Measurements from ENCODE around the gene ATP6V1G2. TPM values are rescaled to one million over a fixed set of nuclear protein-coding genes. Genes with fewer than 3 reads are reported as not detected.

ATP6V1G2 gene
- total and polyA plus RNA-seq, 2 of the 4 experiments (the other 2 are of a cell fraction): 1.4 to 6.5 TPM

DNA sequence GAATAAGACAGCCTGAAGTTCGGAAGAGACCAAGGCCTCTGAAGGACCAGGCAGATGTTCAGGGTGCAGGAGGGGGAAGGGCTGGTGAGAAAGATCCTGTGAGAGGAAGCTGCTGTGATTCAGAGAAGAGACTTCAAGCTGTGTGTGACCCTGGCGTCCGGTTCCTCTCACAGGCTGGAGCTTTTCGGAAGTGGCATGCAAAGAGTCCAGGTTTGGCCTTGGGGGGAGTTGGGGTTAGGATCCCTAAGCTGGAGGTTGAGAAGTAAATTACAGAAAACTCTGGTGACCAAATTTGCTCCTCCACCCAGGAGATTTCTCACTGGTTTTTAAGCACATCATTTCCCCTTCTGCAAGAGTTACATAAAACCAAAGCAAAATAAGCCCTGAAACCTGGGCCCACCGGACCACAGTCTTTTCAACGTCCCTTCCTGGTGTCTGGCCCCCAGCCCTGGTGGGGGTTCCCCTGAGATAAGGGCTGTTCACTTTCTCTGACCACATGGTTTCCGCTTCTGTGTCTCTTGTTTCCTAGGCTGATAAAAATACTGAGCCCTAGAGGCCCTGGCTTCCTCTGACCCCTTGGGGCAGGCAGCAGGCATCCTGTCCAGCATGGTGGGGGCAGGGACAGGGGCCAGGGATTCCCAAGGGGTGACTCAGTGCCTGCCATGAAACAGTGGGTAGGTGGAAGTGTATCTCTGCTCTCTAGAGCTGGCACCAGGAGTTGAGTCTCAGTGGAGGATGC, 13.7 kb upstream of the ATP6V1G2 start:
- Histone ChIP-seq H2AK5ac (ENCODE audit: low read depth, low read length) (peak overlapping the region; percentile 78; the same call in 1 of the 2 replicates), H3K27me3 (ENCODE audit: control insufficient read depth, insufficient read depth, low read length) (no peaks in the 10 kb centered on the region), H2AK9ac (replicated peaks; ENCODE audit: low read depth, low read length, poor library complexity) (peak overlapping the region; percentile 80), H3K4ac (ENCODE audit: low read depth, low read length) (peak overlapping the region; percentile 66), H2BK120ac (ENCODE audit: low read depth, low read length) (peak overlapping the region; percentile 72), H4K8ac (ENCODE audit: low read depth in 2 of 2, low read length in 2 of 2) (peak overlapping the region in 1 of 2 experiments; percentile 57; a peak in 3 of 4 replicates), H3K56ac (ENCODE audit: extremely low read depth, insufficient read depth, low read length) (peak overlapping the region; percentile 39; the same call in 1 of the 2 replicates), H4K5ac (ENCODE audit: low read depth, low read length) (no peak overlapping the region), H2BK5ac (ENCODE audit: low read depth, low read length, poor library complexity, severe bottlenecking) (peak overlapping the region; percentile 46), H2BK15ac (ENCODE audit: low read depth, low read length) (peak overlapping the region; percentile 21; the same call in 1 of the 3 replicates), H2BK20ac (ENCODE audit: low read depth, low read length) (peak overlapping the region; percentile 20), H3K9me3 (ENCODE audit: control insufficient read depth, insufficient read depth, low read length) (no peaks in the 10 kb centered on the region), H3K27ac (ENCODE audit: insufficient read depth, low read length) (peak overlapping the region; percentile 22), H3K9me1 (ENCODE audit: insufficient read depth, low read length) (peaks cover 19% of the 10 kb centered on the region; the same call in 1 of the 2 replicates), H3K9ac (ENCODE audit: low read depth, low read length) (no peak overlapping the region), H4K91ac (ENCODE audit: insufficient read depth, low read depth, low read length) (peak overlapping the region; percentile 52), H2AFZ (replicated peaks; ENCODE audit: low read length, poor library complexity) (peak overlapping the region; percentile 61), H3K4me1 (ENCODE audit: control insufficient read depth, insufficient read depth, low read length) (peaks cover 18% of the 10 kb centered on the region), H3K4me2 (ENCODE audit: low read depth, low read length) (peak overlapping the region; percentile 27; the same call in 1 of the 2 replicates), H3K79me1 (ENCODE audit: low read depth in 1 of 2, low read length in 2 of 2) (peaks cover 9 to 20% of the 10 kb centered on the region in 2 experiments; a peak in 3 of 4 replicates), H3K23ac (ENCODE audit: low read depth, low read length) (peak overlapping the region; percentile 59; the same call in 1 of the 2 replicates), H3K14ac (replicated peaks; ENCODE audit: low read depth, low read length) (peak overlapping the region; percentile 52), H3K36me3 (ENCODE audit: control insufficient read depth, insufficient read depth, low read length) (peaks cover 27% of the 10 kb centered on the region), H4K20me1 (ENCODE audit: insufficient read depth, low read length) (no peaks in the 10 kb centered on the region), H3K4me3 (ENCODE audit: insufficient read depth, low read depth, low read length) (no peak overlapping the region), H3K18ac (ENCODE audit: low read depth, low read length) (no peak overlapping the region; the same call in 1 of the 2 replicates)
- BruUV-seq (replicated peaks): no TSS peak
- whole genome bisulfite sequencing, 2 experiments (ENCODE audit: extremely low coverage in 2 of 2, insufficient read length in 1 of 2): 100% methylated on average over 1 of the region's 7 CpGs; no CpG with 5 or more reads in 1 of the 2 experiments
- ChIA-PET POLR2A (ENCODE audit: unreplicated experiment) (no interaction called here), CTCF (interaction anchor here (0.7 kb wide), 2 partner anchors 13 to 38 kb away, joined by 4 to 6 read pairs; partner anchors contain the start of gene NFKBIL1)
- DNase-seq (peak; percentile 52), ATAC-seq (ENCODE audit: low read depth) (peak; percentile 89)
- in situ Hi-C loops (cut with MboI; ENCODE audit: low sequenced_read_pairs) (no loop called here), intact Hi-C loops (cut with micrococcal nuclease) (loop anchor here (2.0 kb wide), 1 partner anchor 55 kb away; the partner anchor contains the start of gene AIF1), dilution Hi-C loops (cut with HindIII; ENCODE audit: low sequenced_read_pairs, unreplicated experiment) (no loop called here)
- no peak for TF ChIP-seq SMC3 (IDR thresholded peaks at IDR 0.05; ENCODE audit: low read depth, low read length)
- TF ChIP-seq, protein P1, sequence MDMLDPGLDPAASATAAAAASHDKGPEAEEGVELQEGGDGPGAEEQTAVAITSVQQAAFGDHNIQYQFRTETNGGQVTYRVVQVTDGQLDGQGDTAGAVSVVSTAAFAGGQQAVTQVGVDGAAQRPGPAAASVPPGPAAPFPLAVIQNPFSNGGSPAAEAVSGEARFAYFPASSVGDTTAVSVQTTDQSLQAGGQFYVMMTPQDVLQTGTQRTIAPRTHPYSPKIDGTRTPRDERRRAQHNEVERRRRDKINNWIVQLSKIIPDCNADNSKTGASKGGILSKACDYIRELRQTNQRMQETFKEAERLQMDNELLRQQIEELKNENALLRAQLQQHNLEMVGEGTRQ (IDR thresholded peaks at IDR 0.05; ENCODE audit: low read depth, low read length): no peak
- no peak for TF ChIP-seq RAD21 (IDR thresholded peaks at IDR 0.05; ENCODE audit: low read length)
- TF ChIP-seq BHLHE40 (IDR thresholded peaks at IDR 0.05; ENCODE audit: low read depth, low read length): no peak
- TF ChIP-seq NFE2L2 (IDR thresholded peaks at IDR 0.05; ENCODE audit: low read depth, low read length): no peak
- TF ChIP-seq RFX5 (IDR thresholded peaks at IDR 0.05; ENCODE audit: low read depth, low read length): no peak
- no peak for TF ChIP-seq MAZ (IDR thresholded peaks at IDR 0.05; ENCODE audit: borderline replicate concordance, low read depth, low read length)
- no peak for TF ChIP-seq MXI1 (IDR thresholded peaks at IDR 0.05; ENCODE audit: borderline replicate concordance, low read depth, low read length)
- TF ChIP-seq, protein P2, sequence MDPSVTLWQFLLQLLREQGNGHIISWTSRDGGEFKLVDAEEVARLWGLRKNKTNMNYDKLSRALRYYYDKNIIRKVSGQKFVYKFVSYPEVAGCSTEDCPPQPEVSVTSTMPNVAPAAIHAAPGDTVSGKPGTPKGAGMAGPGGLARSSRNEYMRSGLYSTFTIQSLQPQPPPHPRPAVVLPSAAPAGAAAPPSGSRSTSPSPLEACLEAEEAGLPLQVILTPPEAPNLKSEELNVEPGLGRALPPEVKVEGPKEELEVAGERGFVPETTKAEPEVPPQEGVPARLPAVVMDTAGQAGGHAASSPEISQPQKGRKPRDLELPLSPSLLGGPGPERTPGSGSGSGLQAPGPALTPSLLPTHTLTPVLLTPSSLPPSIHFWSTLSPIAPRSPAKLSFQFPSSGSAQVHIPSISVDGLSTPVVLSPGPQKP (IDR thresholded peaks at IDR 0.05; ENCODE audit: borderline replicate concordance, low read depth, low read length): no peak
- no peak for TF ChIP-seq MAFK (IDR thresholded peaks at IDR 0.05; ENCODE audit: low read depth, low read length)
- TF ChIP-seq RCOR1 (IDR thresholded peaks at IDR 0.05; ENCODE audit: insufficient replicate concordance, low read length): no peak
- TF ChIP-seq POLR2A (IDR thresholded peaks at IDR 0.05; ENCODE audit: low read depth, low read length): no peak
- TF ChIP-seq FOS (IDR thresholded peaks at IDR 0.05; ENCODE audit: low read depth, low read length): no peak
- no peak for TF ChIP-seq CHD1 (IDR thresholded peaks at IDR 0.05; ENCODE audit: low read depth, low read length)
